DOHH2 (cell line): ENCODE results near the gene CPLX1.

Experiments
- CTCF ChIP-seq: fragments of 200-600 bp; sonication (generic); IDR thresholded peaks from one replicate; pipeline ENCODE4 v1.5.1; 2014; ENCODE audit warnings: antibody characterized with exemption, mild to moderate bottlenecking, low read depth, low read length; ENCODE audit not compliant: poor library complexity, severe bottlenecking
- EZH2phosphoT487 ChIP-seq: fragments of 200-600 bp; sonication (generic); IDR thresholded peaks from 2 replicates; pipeline ENCODE4 v1.6.1; 2017; ENCODE audit warnings: borderline replicate concordance, mild to moderate bottlenecking, antibody characterized with exemption, low read length, moderate library complexity, mixed read lengths

GRCh38 chr4:740011-740410 lies 85.9 kb downstream of the CPLX1 start:
- TF ChIP-seq CTCF: no peak
- TF ChIP-seq EZH2phosphoT487: no peak
